Calu3 (cell line): Measurements from ENCODE around the gene ZNF768. TPM values are rescaled to one million over a fixed set of nuclear protein-coding genes. Genes with fewer than 3 reads are reported as not detected.
"Not testable (repeated sequence)": the region's sequence is repeated elsewhere in the genome, so short reads cannot be mapped to it uniquely, and the experiment has no call there.

ENCODE experiments used
- BruUV-seq: library from RNA; stranded (reverse); fragments of 400-500 nt; replicated peaks from 2 replicates; lab custom pipeline; 2021; lab: Mats Ljungman, UMichigan
- CTCF ChIA-PET: fragments of 300-600 bp; sonication (Branson Sonifier 250); formaldehyde crosslinking; loops from one replicate; lab custom pipeline; 2022; ENCODE audit warnings: antibody characterized with exemption; lab: Charles Lee
- DNase-seq: peaks from one replicate; pipeline ENCODE4 v3.0.0; 2022
- H3K27ac Mint-ChIP-seq: one replicate; pipeline ENCODE4 v1.8.0; 2022; ENCODE audit warnings: mixed read lengths; ENCODE audit not compliant: unreplicated experiment
- H3K27me3 Mint-ChIP-seq: one replicate; pipeline ENCODE4 v1.8.0; 2022; ENCODE audit warnings: mixed read lengths; ENCODE audit not compliant: unreplicated experiment
- H3K36me3 Mint-ChIP-seq: one replicate; pipeline ENCODE4 v1.8.0; 2022; ENCODE audit warnings: mild to moderate bottlenecking, moderate library complexity, mixed read lengths; ENCODE audit not compliant: insufficient read depth, unreplicated experiment
- H3K4me1 Mint-ChIP-seq: one replicate; pipeline ENCODE4 v1.8.0; 2022; ENCODE audit warnings: mild to moderate bottlenecking, low read depth, mixed read lengths; ENCODE audit not compliant: unreplicated experiment
- H3K4me3 Mint-ChIP-seq: one replicate; pipeline ENCODE4 v1.8.0; 2022; ENCODE audit warnings: mild to moderate bottlenecking, low read depth, moderate library complexity, mixed read lengths; ENCODE audit not compliant: unreplicated experiment
- H3K9me3 Mint-ChIP-seq: one replicate; pipeline ENCODE4 v1.8.0; 2022; ENCODE audit warnings: low read depth, mixed read lengths; ENCODE audit not compliant: unreplicated experiment
- CTCF ChIP-seq: fragments of 200-600 bp; IDR thresholded peaks from one replicate; pipeline ENCODE4 v1.8.0; 2022; ENCODE audit warnings: antibody characterized with exemption; ENCODE audit not compliant: unreplicated experiment
- intact Hi-C: fragments of 100-400 bp; cut with micrococcal nuclease; formaldehyde crosslinking; loops from one replicate; pipeline ENCODE4 v1.10.0; 2022; ENCODE audit not compliant: unreplicated experiment
- total RNA-seq: library from RNA; stranded (reverse); gene quantifications from 2 replicates; pipeline ENCODE4 v1.2.3, GENCODE V29; 2022

The ZNF768 gene
- total RNA-seq, 1 experiment from 2014 or later = 40.8 TPM

GRCh38 chr16:30525844-30526136 lies 576 bp downstream of the ZNF768 start:
- Mint-ChIP-seq H3K4me1 (peaks cover 30% of the 10 kb centered on the region), H3K27ac (peak overlapping the region; percentile 75), H3K27me3 (no peaks in the 10 kb centered on the region), H3K36me3 (peaks cover 43% of the 10 kb centered on the region), H3K4me3 (peak overlapping the region; percentile 83), H3K9me3 (no peaks in the 10 kb centered on the region)
- DNase-seq = no peak
- BruUV-seq = TSS peak; percentile 60
- intact Hi-C loops = loop anchor here (5.0 kb wide), 1 partner anchor 78 kb away; the partner anchor contains the start of gene SEPHS2
- CTCF ChIA-PET = interaction anchor here (0.6 to 1.2 kb wide), 2 partner anchors 84 to 96 kb away, joined by 3 read pairs; partner anchors contain the start of gene DCTPP1
- TF ChIP-seq CTCF = no peak

- no peak for DNase-seq
- CTCF ChIA-PET = interaction anchor here (0.5 to 1.2 kb wide), 4 partner anchors 76 to 1662 kb away, joined by 3 read pairs; partner anchors contain the start of gene DCTPP1
- H3K27me3 Mint-ChIP-seq = no peaks in the 10 kb centered on the region
- no TSS peak for BruUV-seq
- peak overlapping the region; percentile 49 for H3K4me3 Mint-ChIP-seq
- peaks cover 41% of the 10 kb centered on the region for H3K36me3 Mint-ChIP-seq
- no peak for TF ChIP-seq CTCF
- intact Hi-C loops = loop anchor here (5.0 kb wide), 1 partner anchor 78 kb away; the partner anchor contains the start of gene SEPHS2
- no peaks in the 10 kb centered on the region for H3K9me3 Mint-ChIP-seq
- H3K4me1 Mint-ChIP-seq = peaks cover 30% of the 10 kb centered on the region
- peak overlapping the region; percentile 73 for H3K27ac Mint-ChIP-seq
Observed at GRCh38 chr16:30524575-30525568, 1.5 kb downstream of the ZNF768 start.

- no peaks in the 10 kb centered on the region for H3K27me3 Mint-ChIP-seq
- no peak for TF ChIP-seq CTCF
- peak overlapping the region; percentile 49 for H3K4me3 Mint-ChIP-seq
- peak overlapping the region; percentile 73 for H3K27ac Mint-ChIP-seq
- CTCF ChIA-PET = interaction anchor here (0.5 kb wide), 1 partner anchor 75 kb away, joined by 3 read pairs; no protein-coding TSS in a partner anchor
- no peak for DNase-seq
- H3K4me1 Mint-ChIP-seq = peaks cover 29% of the 10 kb centered on the region
- no peaks in the 10 kb centered on the region for H3K9me3 Mint-ChIP-seq
- BruUV-seq = no TSS peak
- intact Hi-C loops = no loop called here
- peaks cover 40% of the 10 kb centered on the region for H3K36me3 Mint-ChIP-seq
Observed at GRCh38 chr16:30523768-30524574, 2.4 kb downstream of the ZNF768 start.

GRCh38 chr16:30522702-30523463 lies 3.5 kb downstream of the ZNF768 start:
- H3K27me3 Mint-ChIP-seq, BruUV-seq, H3K9me3 Mint-ChIP-seq, intact Hi-C loops, CTCF ChIA-PET, H3K4me3 Mint-ChIP-seq, DNase-seq: not testable (repeated sequence)
- Mint-ChIP-seq H3K4me1 (peaks cover 18% of the 10 kb centered on the region), H3K36me3 (peaks cover 37% of the 10 kb centered on the region), H3K27ac (peak overlapping the region; percentile 42)
